ENCODE results near the gene JMJD1C. TPM values are rescaled to one million over a fixed set of nuclear protein-coding genes. Genes with fewer than 3 reads are reported as not detected.
A peak's percentile ranks its signal among the peaks of the same experiment; 100 is the strongest.

The JMJD1C gene
- total RNA-seq, 4 donors from 2014 or later, result 92.0 to 153 (median 124) TPM

- no peak overlapping the region for H3K27ac ChIP-seq
Measured at GRCh38 chr10:63168821-63169462, 296.8 kb downstream of the JMJD1C start.

GRCh38 chr10:63166742-63167258 is 299.0 kb downstream of the JMJD1C start:
- no peak for DNase-seq
- Histone ChIP-seq H3K27ac (no peak overlapping the region), H3K4me3 (no peak overlapping the region), H3K36me3 (peaks cover 0 to 41% (median 0%) of the 10 kb centered on the region in 3 donors), H3K9me3 (no peaks in the 10 kb centered on the region), H3K4me1 (no peaks in the 10 kb centered on the region), H3K27me3 (no peaks in the 10 kb centered on the region)
- TF ChIP-seq CTCF (IDR thresholded peaks at IDR 0.05) (peak; percentile 77 to 93 (median 86)), POLR2A (IDR thresholded peaks at IDR 0.05) (no peak)

More at GRCh38 chr10:63168821-63169462, 296.8 kb downstream of the JMJD1C start:
- TF ChIP-seq POLR2A (IDR thresholded peaks at IDR 0.05), result no peak
- Histone ChIP-seq H3K4me1 (no peaks in the 10 kb centered on the region), H3K4me3 (no peak overlapping the region), H3K9me3 (no peaks in the 10 kb centered on the region), H3K36me3 (peaks cover 0 to 50% (median 0%) of the 10 kb centered on the region in 3 donors), H3K27me3 (no peaks in the 10 kb centered on the region)
- DNase-seq, result no peak

DNA sequence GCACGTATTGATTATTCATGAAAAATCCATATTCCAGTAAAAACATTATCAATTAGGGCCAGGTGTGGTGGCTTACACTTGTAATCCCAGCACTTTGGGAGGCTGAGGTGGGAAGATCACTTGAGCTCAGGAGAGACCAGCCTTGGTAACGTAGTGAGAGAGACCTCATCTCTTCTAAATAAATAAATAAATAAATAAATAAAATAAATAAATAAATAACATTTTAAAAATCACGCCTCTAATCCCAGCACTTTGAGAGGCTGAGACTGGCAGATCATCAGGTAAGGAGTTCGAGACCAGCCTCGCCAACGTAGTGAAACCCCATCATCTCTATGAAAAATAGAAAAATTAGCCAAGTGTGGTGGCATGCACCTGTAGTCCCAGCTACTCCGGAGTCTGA is 300.5 kb downstream of the JMJD1C start:
- DNase-seq, result no peak
- Histone ChIP-seq H3K36me3 (peaks cover 0 to 29% (median 0%) of the 10 kb centered on the region in 3 donors), H3K4me1 (no peaks in the 10 kb centered on the region), H3K27ac (no peak overlapping the region), H3K9me3 (no peaks in the 10 kb centered on the region), H3K4me3 (no peak overlapping the region), H3K27me3 (no peaks in the 10 kb centered on the region)
- TF ChIP-seq POLR2A (IDR thresholded peaks at IDR 0.05) (no peak), CTCF (IDR thresholded peaks at IDR 0.05) (no peak)

- Histone ChIP-seq H3K4me3 (no peak overlapping the region), H3K9me3 (no peaks in the 10 kb centered on the region), H3K36me3 (peaks cover 0 to 23% (median 0%) of the 10 kb centered on the region in 3 donors), H3K4me1 (no peaks in the 10 kb centered on the region), H3K27ac (no peak overlapping the region), H3K27me3 (no peaks in the 10 kb centered on the region)
- TF ChIP-seq CTCF (IDR thresholded peaks at IDR 0.05) (no peak), POLR2A (IDR thresholded peaks at IDR 0.05) (no peak)
- no peak for DNase-seq
Measured at GRCh38 chr10:63164166-63164623, 301.6 kb downstream of the JMJD1C start.

- Histone ChIP-seq H3K27ac (no peak overlapping the region), H3K4me3 (no peak overlapping the region), H3K4me1 (no peaks in the 10 kb centered on the region), H3K27me3 (no peaks in the 10 kb centered on the region), H3K9me3 (no peaks in the 10 kb centered on the region), H3K36me3 (peaks cover 0 to 20% (median 0%) of the 10 kb centered on the region in 3 donors)
- TF ChIP-seq POLR2A (IDR thresholded peaks at IDR 0.05) (no peak), CTCF (IDR thresholded peaks at IDR 0.05) (no peak)
- DNase-seq, result no peak
Measured at GRCh38 chr10:63161592-63161991, 304.2 kb downstream of the JMJD1C start.

GRCh38 chr10:63157845-63158624 is 307.7 kb downstream of the JMJD1C start:
- Histone ChIP-seq H3K4me3 (no peak overlapping the region), H3K9me3 (no peaks in the 10 kb centered on the region), H3K27ac (no peak overlapping the region), H3K27me3 (no peaks in the 10 kb centered on the region), H3K4me1 (no peaks in the 10 kb centered on the region), H3K36me3 (peaks cover 0 to 23% (median 0%) of the 10 kb centered on the region in 3 donors)
- TF ChIP-seq CTCF (IDR thresholded peaks at IDR 0.05) (peak; percentile 55 to 85 (median 80)), POLR2A (IDR thresholded peaks at IDR 0.05) (no peak)
- peak in 1 of 3 donors; percentile 74 for DNase-seq
